ENCODE results near the gene MRPL58. TPM values are rescaled to one million over a fixed set of nuclear protein-coding genes. Genes with fewer than 3 reads are reported as not detected.

The MRPL58 gene
- total RNA-seq, 1 donor, result 23.5 TPM

GRCh38 chr17:75046407-75047289 is 34.2 kb downstream of the MRPL58 start, which contains the start of the genes ATP5PD and KCTD2:
Gene ATP5PD (minus strand): TSS chr17:75046969. CDS start chr17:75042650, 4,319 bp downstream.
Gene KCTD2 (plus strand): TSS chr17:75047225. CDS start chr17:75047251, 26 bp downstream.
- Histone ChIP-seq H3K4me3 (ENCODE audit: insufficient read depth, low read length) (peak within 1 kb of the TSS; percentile 100), H3K4me2 (ENCODE audit: insufficient read depth, low read length) (peak within 1 kb of the TSS; percentile 88), H3K4me1 (ENCODE audit: insufficient read depth, low read length) (peaks cover 18% of the 10 kb centered on the region), H3K79me2 (ENCODE audit: insufficient read depth, low read length) (peaks cover 56% of the 10 kb centered on the region), H2AFZ (ENCODE audit: low read length) (peak within 1 kb of the TSS; percentile 97), H3K36me3 (ENCODE audit: insufficient read depth, low read length) (peaks cover 25% of the 10 kb centered on the region), H3K27ac (ENCODE audit: low read depth, low read length) (peak within 1 kb of the TSS; percentile 95), H4K20me1 (ENCODE audit: insufficient read depth, low read length) (peaks cover 3% of the 10 kb centered on the region), H3K27me3 (ENCODE audit: insufficient read depth, low read length) (no peaks in the 10 kb centered on the region), H3K9me3 (ENCODE audit: low read depth, low read length) (no peaks in the 10 kb centered on the region)
- DNase-seq (ENCODE audit: insufficient read length, low spot score, missing footprints), result peak; percentile 99
- TF ChIP-seq CTCF (IDR thresholded peaks at IDR 0.05; ENCODE audit: extremely low read depth, low read depth, low read length), result no peak

- Histone ChIP-seq H3K79me2 (ENCODE audit: insufficient read depth, low read length) (peaks cover 51% of the 10 kb centered on the region), H3K27ac (ENCODE audit: low read depth, low read length) (peak overlapping the region; percentile 53), H3K27me3 (ENCODE audit: insufficient read depth, low read length) (no peaks in the 10 kb centered on the region), H3K4me3 (ENCODE audit: insufficient read depth, low read length) (peak overlapping the region; percentile 100), H3K4me1 (ENCODE audit: insufficient read depth, low read length) (peaks cover 18% of the 10 kb centered on the region), H2AFZ (ENCODE audit: low read length) (no peak overlapping the region), H4K20me1 (ENCODE audit: insufficient read depth, low read length) (peaks cover 3% of the 10 kb centered on the region), H3K4me2 (ENCODE audit: insufficient read depth, low read length) (peak overlapping the region; percentile 88), H3K9me3 (ENCODE audit: low read depth, low read length) (no peaks in the 10 kb centered on the region), H3K36me3 (ENCODE audit: insufficient read depth, low read length) (peaks cover 19% of the 10 kb centered on the region)
- no peak for TF ChIP-seq CTCF (IDR thresholded peaks at IDR 0.05; ENCODE audit: extremely low read depth, low read depth, low read length)
- peak; percentile 77 for DNase-seq (ENCODE audit: insufficient read length, low spot score, missing footprints)
These were observed 35.1 kb downstream of the MRPL58 start for GRCh38 chr17:75047398-75048098.

- Histone ChIP-seq H3K4me1 (ENCODE audit: insufficient read depth, low read length) (peaks cover 18% of the 10 kb centered on the region), H4K20me1 (ENCODE audit: insufficient read depth, low read length) (peaks cover 3% of the 10 kb centered on the region), H3K9me3 (ENCODE audit: low read depth, low read length) (no peaks in the 10 kb centered on the region), H3K27me3 (ENCODE audit: insufficient read depth, low read length) (no peaks in the 10 kb centered on the region), H3K27ac (ENCODE audit: low read depth, low read length) (peak overlapping the region; percentile 53), H3K79me2 (ENCODE audit: insufficient read depth, low read length) (peaks cover 47% of the 10 kb centered on the region), H3K4me2 (ENCODE audit: insufficient read depth, low read length) (peak overlapping the region; percentile 88), H3K4me3 (ENCODE audit: insufficient read depth, low read length) (peak overlapping the region; percentile 100), H3K36me3 (ENCODE audit: insufficient read depth, low read length) (peaks cover 24% of the 10 kb centered on the region), H2AFZ (ENCODE audit: low read length) (no peak overlapping the region)
- no peak for TF ChIP-seq CTCF (IDR thresholded peaks at IDR 0.05; ENCODE audit: extremely low read depth, low read depth, low read length)
- DNase-seq (ENCODE audit: insufficient read length, low spot score, missing footprints), result peak; percentile 63
These were observed 35.9 kb downstream of the MRPL58 start for GRCh38 chr17:75048249-75048878.

Data from osteoblast (primary cell).